ENCODE measurements around the gene CAPN1. TPM values are rescaled to one million over a fixed set of nuclear protein-coding genes. Genes with fewer than 3 reads are reported as not detected.

The CAPN1 gene
- total and polyA plus RNA-seq, 2 of the 4 experiments (the other 2 are of a cell fraction) = 110 to 182 TPM

GRCh38 chr11:65157336-65157735, 24.4 kb upstream of the CAPN1 start:
- ChIA-PET CTCF (no interaction called here), POLR2A (ENCODE audit: unreplicated experiment) (no interaction called here)
- BruUV-seq (replicated peaks) = no TSS peak

More at GRCh38 chr11:65157336-65157735, 24.4 kb upstream of the CAPN1 start:
- H3K36me3 ChIP-seq (ENCODE audit: control insufficient read depth, insufficient read depth, low read length) = no peaks in the 10 kb centered on the region
- no peak overlapping the region for H3K9ac ChIP-seq (ENCODE audit: low read depth, low read length)
- no peak overlapping the region for H4K91ac ChIP-seq (ENCODE audit: insufficient read depth, low read depth, low read length)
- H3K27me3 ChIP-seq (ENCODE audit: control insufficient read depth, insufficient read depth, low read length) = 0 out of 2 replicates have a peak, but pooled peaks cover 2% of the 10 kb centered on the region
- intact Hi-C loops (cut with micrococcal nuclease) = no loop called here
- no peaks in the 10 kb centered on the region for H3K9me1 ChIP-seq (ENCODE audit: insufficient read depth, low read length)
- no peaks in the 10 kb centered on the region for H4K20me1 ChIP-seq (ENCODE audit: insufficient read depth, low read length)
- H3K4me2 ChIP-seq (ENCODE audit: low read depth, low read length) = no peak overlapping the region
- no peak for DNase-seq
- H3K4me1 ChIP-seq (ENCODE audit: control insufficient read depth, insufficient read depth, low read length) = no peaks in the 10 kb centered on the region
- no peak overlapping the region for H2BK120ac ChIP-seq (ENCODE audit: low read depth, low read length)
- H2AK5ac ChIP-seq (ENCODE audit: low read depth, low read length) = no peak overlapping the region
- TF ChIP-seq POLR2A (IDR thresholded peaks at IDR 0.05; ENCODE audit: low read depth, low read length) = no peak
- no peak for TF ChIP-seq ELK1 (IDR thresholded peaks at IDR 0.05; ENCODE audit: borderline replicate concordance, low read depth, low read length)
- TF ChIP-seq SMC3 (IDR thresholded peaks at IDR 0.05; ENCODE audit: low read depth, low read length) = no peak
- no peak for TF ChIP-seq BHLHE40 (IDR thresholded peaks at IDR 0.05; ENCODE audit: low read depth, low read length)
- no peak for TF ChIP-seq RCOR1 (IDR thresholded peaks at IDR 0.05; ENCODE audit: insufficient replicate concordance, low read length)
- H2BK15ac ChIP-seq (ENCODE audit: low read depth, low read length) = no peak overlapping the region
- H3K18ac ChIP-seq (ENCODE audit: low read depth, low read length) = no peak overlapping the region
- H2BK5ac ChIP-seq (ENCODE audit: low read depth, low read length, poor library complexity, severe bottlenecking) = no peak overlapping the region
- H4K8ac ChIP-seq (ENCODE audit: low read depth in 2 of 2, low read length in 2 of 2) = no peak overlapping the region
- ATAC-seq (ENCODE audit: low read depth) = no peak
- no peak overlapping the region for H3K14ac ChIP-seq (replicated peaks; ENCODE audit: low read depth, low read length)
- H3K56ac ChIP-seq (ENCODE audit: extremely low read depth, insufficient read depth, low read length) = no peak overlapping the region
- H3K4me3 ChIP-seq (ENCODE audit: insufficient read depth, low read depth, low read length) = no peak overlapping the region
- H2AK9ac ChIP-seq (replicated peaks; ENCODE audit: low read depth, low read length, poor library complexity) = no peak overlapping the region
- no peak overlapping the region for H2BK20ac ChIP-seq (ENCODE audit: low read depth, low read length)
- 58% methylated on average over 2 of the region's 3 CpGs; no CpG with 5 or more reads in 1 of the 2 experiments for WGBS, 2 experiments (ENCODE audit: extremely low coverage in 2 of 2, insufficient read length in 1 of 2)
- H3K9me3 ChIP-seq (ENCODE audit: control insufficient read depth, insufficient read depth, low read length) = no peaks in the 10 kb centered on the region
- no peak overlapping the region for H4K5ac ChIP-seq (ENCODE audit: low read depth, low read length)
- dilution Hi-C loops (cut with HindIII; ENCODE audit: low sequenced_read_pairs, unreplicated experiment) = no loop called here
- H3K4ac ChIP-seq (ENCODE audit: low read depth, low read length) = no peak overlapping the region
- H3K79me1 ChIP-seq (ENCODE audit: low read depth in 1 of 2, low read length in 2 of 2) = no peaks in the 10 kb centered on the region
- no peak overlapping the region for H3K23ac ChIP-seq (ENCODE audit: low read depth, low read length)
- H3K27ac ChIP-seq (ENCODE audit: insufficient read depth, low read length) = no peak overlapping the region
- no peak overlapping the region for H2AFZ ChIP-seq (replicated peaks; ENCODE audit: low read length, poor library complexity)
- in situ Hi-C loops (cut with MboI; ENCODE audit: low sequenced_read_pairs) = no loop called here
